Stromal cell of bone marrow (primary cell): ENCODE data around the gene MED12.
A peak's percentile ranks its signal among the peaks of the same experiment; 100 is the strongest.

Experiments used
- DNase-seq: peaks from one replicate; pipeline ENCODE4 v3.0.0-alpha.2; 2012; ENCODE audit warnings: low read depth

The MED12 gene

GRCh38 chrX:71118032-71118984, at the start of gene MED12:
MED12 (plus strand) TSS chrX:71118596; CDS start chrX:71118755, 159 bp downstream.
- DNase-seq: peak; percentile 64

- DNase-seq: no peak
Observed at GRCh38 chrX:71070531-71070930, 47.9 kb upstream of the MED12 start.

GRCh38 chrX:71081330-71082123, 36.9 kb upstream of the MED12 start:
- peak; percentile 23 for DNase-seq

GRCh38 chrX:71082124-71082647, 36.2 kb upstream of the MED12 start:
- no peak for DNase-seq

GRCh38 chrX:71082822-71083221, 35.6 kb upstream of the MED12 start:
- no peak for DNase-seq

- no peak for DNase-seq
Observed at GRCh38 chrX:71085900-71086299, 32.5 kb upstream of the MED12 start.

- DNase-seq: no peak
Observed at GRCh38 chrX:71091263-71091662, 27.1 kb upstream of the MED12 start.

GRCh38 chrX:71095033-71095432, 23.4 kb upstream of the MED12 start:
- no peak for DNase-seq

- DNase-seq: peak; percentile 67
Observed at GRCh38 chrX:71095555-71095980, 22.8 kb upstream of the MED12 start, which contains the start of gene FOXO4. FOXO4 (plus strand) TSS chrX:71095851; CDS start chrX:71096529, 678 bp downstream.

GRCh38 chrX:71095981-71096759, 22.2 kb upstream of the MED12 start:
- no peak for DNase-seq

GRCh38 chrX:71096760-71097032, 21.7 kb upstream of the MED12 start:
- no peak for DNase-seq

GRCh38 chrX:71098302-71098701, 20.1 kb upstream of the MED12 start:
- no peak for DNase-seq

- no peak for DNase-seq
Observed at GRCh38 chrX:71098951-71099506, 19.4 kb upstream of the MED12 start.

- DNase-seq: no peak
Observed at GRCh38 chrX:71099736-71100135, 18.7 kb upstream of the MED12 start.

GRCh38 chrX:71100581-71101505, 17.6 kb upstream of the MED12 start:
- no peak for DNase-seq

GRCh38 chrX:71102292-71102691, 16.1 kb upstream of the MED12 start:
- no peak for DNase-seq

GRCh38 chrX:71103110-71103983, 15.0 kb upstream of the MED12 start:
- no peak for DNase-seq

- no peak for DNase-seq
Observed at GRCh38 chrX:71105628-71106027, 12.8 kb upstream of the MED12 start.

- no peak for DNase-seq
Observed at GRCh38 chrX:71106427-71106826, 12.0 kb upstream of the MED12 start, which contains the start of gene CXorf65. CXorf65 (minus strand) TSS chrX:71106740; CDS start chrX:71106556, 184 bp downstream.
